Type B pancreatic cell (in vitro differentiated cells): ENCODE results near the gene PTPRF. TPM values are rescaled to one million over a fixed set of nuclear protein-coding genes. Genes with fewer than 3 reads are reported as not detected.
"Not testable (repeated sequence)": the region's sequence is repeated elsewhere in the genome, so short reads cannot be mapped to it uniquely, and the experiment has no call there.

Source experiments
- DNase-seq: peaks from one replicate; pipeline ENCODE4 v3.0.0; 2021; ENCODE audit warnings: mixed read lengths; ENCODE audit not compliant: unreplicated experiment; ENCODE audit errors: extremely low spot score
- H3K27ac Mint-ChIP-seq: 2 replicates; pipeline ENCODE4 v1.8.0; 2021; ENCODE audit warnings: mild to moderate bottlenecking, mixed read lengths
- H3K27me3 Mint-ChIP-seq: 2 replicates; pipeline ENCODE4 v1.8.0; 2021; ENCODE audit warnings: mixed read lengths
- H3K36me3 Mint-ChIP-seq: 2 replicates; pipeline ENCODE4 v1.8.0; 2021; ENCODE audit warnings: mixed read lengths
- H3K4me1 Mint-ChIP-seq: one replicate; pipeline ENCODE4 v1.8.0; 2021; ENCODE audit warnings: mixed read lengths; ENCODE audit not compliant: unreplicated experiment
- H3K4me3 Mint-ChIP-seq: 2 replicates; pipeline ENCODE4 v1.8.0; 2021; ENCODE audit warnings: mild to moderate bottlenecking, mixed read lengths
- H3K9me3 Mint-ChIP-seq: 2 replicates; pipeline ENCODE4 v1.8.0; 2021; ENCODE audit warnings: mixed read lengths
- total RNA-seq: library from RNA; stranded (reverse); gene quantifications from 2 replicates; pipeline ENCODE4 v1.2.1, GENCODE V29; 2021; ENCODE audit warnings: low replicate concordance
- TF ChIP-seq, protein P1 (sequence below): fragments of 200-600 bp; sonication (generic); conservative IDR thresholded peaks from 2 replicates; pipeline ENCODE4 v1.5.0; 2021; ENCODE audit warnings: antibody characterized with exemption, mild to moderate bottlenecking

The PTPRF gene
- total RNA-seq, 1 donor from 2014 or later: 260 TPM

DNA sequence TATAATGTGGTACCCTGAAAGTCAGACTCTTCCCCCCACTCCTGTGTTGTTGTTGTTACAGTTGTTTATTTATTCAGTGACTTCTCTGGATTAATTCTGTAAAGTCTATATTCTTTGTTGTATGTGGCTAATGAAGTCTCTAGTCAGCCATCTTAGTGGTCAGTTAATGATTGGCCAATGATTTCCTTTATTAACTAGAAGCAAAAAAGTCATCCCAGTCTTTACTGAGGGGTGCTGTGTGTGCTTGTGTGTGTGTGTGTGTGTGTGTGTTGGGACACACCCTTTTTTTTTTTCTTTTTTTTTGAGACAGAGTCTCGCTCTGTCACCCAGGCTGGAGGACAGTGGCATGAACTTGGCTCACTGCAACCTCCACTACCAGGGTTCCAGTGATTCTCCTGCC, 39.6 kb upstream of the PTPRF start:
- Mint-ChIP-seq H3K4me3 (no peak overlapping the region), H3K27me3 (no peaks in the 10 kb centered on the region), H3K27ac (no peak overlapping the region), H3K36me3 (no peaks in the 10 kb centered on the region), H3K4me1 (peaks cover 10% of the 10 kb centered on the region), H3K9me3 (no peaks in the 10 kb centered on the region)
- TF ChIP-seq, protein P1, sequence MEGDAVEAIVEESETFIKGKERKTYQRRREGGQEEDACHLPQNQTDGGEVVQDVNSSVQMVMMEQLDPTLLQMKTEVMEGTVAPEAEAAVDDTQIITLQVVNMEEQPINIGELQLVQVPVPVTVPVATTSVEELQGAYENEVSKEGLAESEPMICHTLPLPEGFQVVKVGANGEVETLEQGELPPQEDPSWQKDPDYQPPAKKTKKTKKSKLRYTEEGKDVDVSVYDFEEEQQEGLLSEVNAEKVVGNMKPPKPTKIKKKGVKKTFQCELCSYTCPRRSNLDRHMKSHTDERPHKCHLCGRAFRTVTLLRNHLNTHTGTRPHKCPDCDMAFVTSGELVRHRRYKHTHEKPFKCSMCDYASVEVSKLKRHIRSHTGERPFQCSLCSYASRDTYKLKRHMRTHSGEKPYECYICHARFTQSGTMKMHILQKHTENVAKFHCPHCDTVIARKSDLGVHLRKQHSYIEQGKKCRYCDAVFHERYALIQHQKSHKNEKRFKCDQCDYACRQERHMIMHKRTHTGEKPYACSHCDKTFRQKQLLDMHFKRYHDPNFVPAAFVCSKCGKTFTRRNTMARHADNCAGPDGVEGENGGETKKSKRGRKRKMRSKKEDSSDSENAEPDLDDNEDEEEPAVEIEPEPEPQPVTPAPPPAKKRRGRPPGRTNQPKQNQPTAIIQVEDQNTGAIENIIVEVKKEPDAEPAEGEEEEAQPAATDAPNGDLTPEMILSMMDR: no peak
- no peak for DNase-seq

DNA sequence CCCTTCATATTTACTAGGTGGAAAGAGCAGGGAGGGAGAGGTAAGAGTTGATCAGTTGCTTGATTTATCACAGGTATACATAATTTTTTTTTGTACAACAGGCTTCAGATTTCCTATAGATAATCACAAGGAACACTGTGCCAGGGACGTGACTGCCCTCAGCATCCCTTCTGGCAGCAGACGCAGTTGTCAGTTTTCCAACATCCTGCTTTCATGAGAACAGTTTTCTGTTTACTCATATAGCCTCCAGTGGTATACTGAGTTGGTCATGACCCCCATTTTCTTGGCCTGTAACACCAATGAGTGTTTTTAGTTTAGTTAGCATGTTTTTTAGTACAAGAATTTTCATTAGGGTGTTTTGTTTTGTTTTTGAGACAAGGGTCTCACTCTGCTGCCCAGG, 37.9 kb upstream of the PTPRF start:
- Mint-ChIP-seq H3K27ac (no peak overlapping the region), H3K27me3 (no peaks in the 10 kb centered on the region), H3K4me3 (no peak overlapping the region), H3K9me3 (no peaks in the 10 kb centered on the region), H3K36me3 (no peaks in the 10 kb centered on the region), H3K4me1 (peaks cover 10% of the 10 kb centered on the region)
- DNase-seq: no peak
- TF ChIP-seq, protein P1: no peak

GRCh38 chr1:43493661-43494450, 36.8 kb upstream of the PTPRF start:
- no peak for DNase-seq

DNA sequence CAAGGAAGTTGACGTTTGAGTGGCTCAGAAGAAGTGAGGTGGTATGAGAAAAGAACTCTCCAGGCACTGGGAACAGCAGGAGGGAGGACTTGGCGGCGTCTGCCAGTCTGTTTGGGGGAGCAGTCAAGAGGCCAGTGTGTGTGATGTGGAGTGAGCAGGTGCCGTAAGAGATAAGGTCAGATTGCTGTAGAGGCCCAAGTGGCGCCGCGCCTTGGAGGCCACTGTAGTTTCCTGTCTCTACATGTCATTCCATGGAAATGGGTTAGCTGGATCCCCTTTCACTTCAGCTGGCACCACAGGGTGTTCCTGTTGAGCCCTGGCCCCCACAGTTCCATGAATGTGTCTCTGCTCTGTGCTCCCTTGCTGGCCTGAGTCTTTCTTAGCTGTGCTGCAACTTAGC, 35.5 kb upstream of the PTPRF start:
- Mint-ChIP-seq H3K4me1 (peaks cover 10% of the 10 kb centered on the region), H3K9me3 (no peaks in the 10 kb centered on the region), H3K4me3 (no peak overlapping the region), H3K36me3 (no peaks in the 10 kb centered on the region), H3K27me3 (no peaks in the 10 kb centered on the region), H3K27ac (no peak overlapping the region)
- TF ChIP-seq, protein P1: no peak
- DNase-seq: no peak

More at GRCh38 chr1:43493661-43494450, 36.8 kb upstream of the PTPRF start:
- Mint-ChIP-seq H3K9me3 (no peaks in the 10 kb centered on the region), H3K27me3 (no peaks in the 10 kb centered on the region), H3K4me1 (peaks cover 10% of the 10 kb centered on the region), H3K4me3 (peak overlapping the region; percentile 28), H3K36me3 (no peaks in the 10 kb centered on the region), H3K27ac (peak overlapping the region; percentile 10)
- TF ChIP-seq, protein P1: no peak

DNA sequence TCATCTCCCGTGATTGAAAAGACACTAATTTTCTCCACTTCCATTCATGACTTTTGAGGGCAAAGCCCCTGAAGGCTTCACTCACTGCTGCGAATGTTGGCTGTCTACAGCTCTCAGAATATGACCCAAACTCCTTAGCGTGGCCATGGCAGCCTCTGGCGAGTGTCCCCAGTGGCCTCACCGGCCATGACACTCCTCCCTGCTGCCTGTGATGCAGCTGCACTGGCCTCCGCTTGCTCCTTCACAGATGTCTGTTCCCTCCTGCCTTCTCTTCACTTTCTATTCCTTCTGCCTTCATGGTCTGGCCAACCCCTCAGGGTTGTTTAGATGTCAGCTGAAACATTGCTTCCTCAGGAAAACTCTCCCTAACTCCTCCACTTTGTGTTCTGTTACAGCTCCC, 30.8 kb upstream of the PTPRF start:
- Mint-ChIP-seq H3K9me3 (no peaks in the 10 kb centered on the region), H3K4me3 (no peak overlapping the region), H3K4me1 (no peaks in the 10 kb centered on the region), H3K27ac (no peak overlapping the region), H3K36me3 (no peaks in the 10 kb centered on the region), H3K27me3 (no peaks in the 10 kb centered on the region)
- no peak for DNase-seq
- TF ChIP-seq, protein P1: peak; percentile 44

DNA sequence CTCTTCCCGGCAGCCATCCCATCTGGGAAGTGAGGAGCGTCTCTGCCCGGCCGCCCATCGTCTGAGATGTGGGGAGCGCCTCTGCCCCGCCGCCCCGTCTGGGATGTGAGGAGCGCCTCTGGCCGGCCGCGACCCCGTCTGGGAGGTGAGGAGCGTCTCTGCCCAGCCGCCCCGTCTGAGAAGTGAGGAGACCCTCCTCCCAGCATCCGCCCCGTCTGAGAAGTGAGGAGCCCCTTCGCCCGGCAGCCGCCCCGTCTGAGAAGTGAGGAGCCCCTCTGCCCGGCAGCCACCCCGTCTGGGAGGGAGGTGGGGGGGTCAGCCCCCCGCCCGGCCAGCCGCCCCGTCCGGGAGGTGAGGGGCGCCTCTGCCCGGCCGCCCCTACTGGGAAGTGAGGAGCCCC, 28.9 kb upstream of the PTPRF start:
- not testable (repeated sequence) for H3K4me3 Mint-ChIP-seq, H3K4me1 Mint-ChIP-seq, DNase-seq, H3K27ac Mint-ChIP-seq, H3K36me3 Mint-ChIP-seq, H3K27me3 Mint-ChIP-seq, H3K9me3 Mint-ChIP-seq
